ACC112 (cell line): ENCODE results near the gene SCIN.

Source experiments
- H2AFZ ChIP-seq: fragments of 200-600 bp; sonication (generic); one replicate; pipeline ENCODE4 v1.6.0; 2017; ENCODE audit warnings: antibody characterized with exemption, low read length; ENCODE audit not compliant: unreplicated experiment
- H3K27ac ChIP-seq: fragments of 200-600 bp; sonication (generic); 2 replicates; pipeline ENCODE4 v1.5.1; 2014; ENCODE audit warnings: low read depth, mild to moderate bottlenecking, antibody characterized with exemption, low read length, moderate library complexity
- H3K27me3 ChIP-seq: fragments of 200-600 bp; sonication (generic); 2 replicates; pipeline ENCODE4 v1.6.1; 2014; ENCODE audit warnings: mild to moderate bottlenecking, antibody characterized with exemption, low read length, moderate library complexity, mixed read lengths; ENCODE audit not compliant: insufficient read depth
- H3K36me3 ChIP-seq: fragments of 200-600 bp; sonication (generic); 2 replicates; pipeline ENCODE4 v1.6.1; 2016; ENCODE audit warnings: mild to moderate bottlenecking, antibody characterized with exemption, low read length, moderate library complexity, mixed read lengths; ENCODE audit not compliant: insufficient read depth
- H3K4me1 ChIP-seq: fragments of 200-600 bp; sonication (generic); one replicate; pipeline ENCODE4 v1.6.1; 2016; ENCODE audit warnings: low read length, mixed read lengths; ENCODE audit not compliant: insufficient read depth, unreplicated experiment, control insufficient read depth
- H3K4me3 ChIP-seq: fragments of 200-600 bp; sonication (generic); 2 replicates; pipeline ENCODE4 v1.5.1; 2014; ENCODE audit warnings: mild to moderate bottlenecking, low read depth, low read length
- H3K79me2 ChIP-seq: fragments of 200-600 bp; sonication (generic); one replicate; pipeline ENCODE4 v1.6.0; 2016; ENCODE audit warnings: low read length; ENCODE audit not compliant: control insufficient read depth, unreplicated experiment, insufficient read depth

The SCIN gene

GRCh38 chr7:12567015-12567414, 3.5 kb upstream of the SCIN start:
- H3K79me2 ChIP-seq, result no peaks in the 10 kb centered on the region
- no peak overlapping the region for H3K27ac ChIP-seq
- no peak overlapping the region for H3K4me3 ChIP-seq
- H3K27me3 ChIP-seq, result peaks cover 15% of the 10 kb centered on the region
- H2AFZ ChIP-seq, result no peak overlapping the region
- no peaks in the 10 kb centered on the region for H3K36me3 ChIP-seq
- H3K4me1 ChIP-seq, result peaks cover 11% of the 10 kb centered on the region

DNA sequence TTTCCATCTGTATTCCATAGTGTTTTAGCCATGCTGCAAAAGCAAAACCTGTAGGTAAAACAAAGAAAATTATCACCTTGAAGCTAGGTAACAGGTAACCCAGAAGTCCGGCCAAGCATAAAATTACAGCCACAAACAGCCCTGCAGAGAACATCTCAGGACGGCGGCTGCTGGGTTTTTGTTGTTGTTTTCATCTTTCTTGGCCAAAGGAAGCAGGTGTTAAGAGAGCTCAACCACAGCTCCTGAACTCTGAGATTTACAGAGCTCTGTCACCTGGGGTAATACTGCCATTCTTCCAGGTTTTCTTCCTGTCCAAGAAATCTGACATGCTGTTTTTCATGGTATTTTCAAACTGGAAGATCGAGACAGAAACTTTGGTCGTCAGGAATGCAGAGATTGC, 847 bp upstream of the SCIN start:
- Histone ChIP-seq H3K4me1 (peaks cover 15% of the 10 kb centered on the region), H3K36me3 (no peaks in the 10 kb centered on the region), H3K27me3 (peaks cover 15% of the 10 kb centered on the region), H3K4me3 (peak overlapping the region; percentile 75), H3K79me2 (no peaks in the 10 kb centered on the region), H3K27ac (no peak overlapping the region), H2AFZ (no peak overlapping the region)

DNA sequence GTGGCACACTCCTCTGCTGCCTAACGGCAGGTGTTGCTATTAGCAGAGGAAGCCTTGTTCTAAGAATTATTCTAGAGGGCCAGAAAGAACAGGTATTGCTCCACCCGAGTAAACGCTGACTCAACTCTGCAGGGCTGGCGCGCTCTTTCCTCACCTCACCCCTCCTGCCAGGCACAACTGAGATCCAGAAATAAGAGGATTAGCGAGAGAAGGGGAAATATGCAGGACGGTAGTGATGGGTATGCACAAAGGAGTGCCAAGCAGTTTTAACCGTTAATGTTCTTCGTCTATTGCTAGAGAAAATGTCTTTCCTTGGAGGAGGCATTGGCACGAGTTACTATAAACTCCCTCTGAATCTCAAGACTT, 369 bp upstream of the SCIN start:
- Histone ChIP-seq H3K4me1 (peaks cover 10% of the 10 kb centered on the region), H3K27ac (no peak overlapping the region), H3K27me3 (peaks cover 15% of the 10 kb centered on the region), H3K36me3 (no peaks in the 10 kb centered on the region), H3K79me2 (no peaks in the 10 kb centered on the region), H2AFZ (peak overlapping the region; percentile 70), H3K4me3 (peak overlapping the region; percentile 75)

GRCh38 chr7:12571691-12572090, 1.2 kb downstream of the SCIN start:
- H3K79me2 ChIP-seq, result no peaks in the 10 kb centered on the region
- H3K27me3 ChIP-seq, result peaks cover 15% of the 10 kb centered on the region
- no peak overlapping the region for H3K27ac ChIP-seq
- H2AFZ ChIP-seq, result no peak overlapping the region
- peaks cover 5% of the 10 kb centered on the region for H3K4me1 ChIP-seq
- H3K4me3 ChIP-seq, result no peak overlapping the region
- no peaks in the 10 kb centered on the region for H3K36me3 ChIP-seq

DNA sequence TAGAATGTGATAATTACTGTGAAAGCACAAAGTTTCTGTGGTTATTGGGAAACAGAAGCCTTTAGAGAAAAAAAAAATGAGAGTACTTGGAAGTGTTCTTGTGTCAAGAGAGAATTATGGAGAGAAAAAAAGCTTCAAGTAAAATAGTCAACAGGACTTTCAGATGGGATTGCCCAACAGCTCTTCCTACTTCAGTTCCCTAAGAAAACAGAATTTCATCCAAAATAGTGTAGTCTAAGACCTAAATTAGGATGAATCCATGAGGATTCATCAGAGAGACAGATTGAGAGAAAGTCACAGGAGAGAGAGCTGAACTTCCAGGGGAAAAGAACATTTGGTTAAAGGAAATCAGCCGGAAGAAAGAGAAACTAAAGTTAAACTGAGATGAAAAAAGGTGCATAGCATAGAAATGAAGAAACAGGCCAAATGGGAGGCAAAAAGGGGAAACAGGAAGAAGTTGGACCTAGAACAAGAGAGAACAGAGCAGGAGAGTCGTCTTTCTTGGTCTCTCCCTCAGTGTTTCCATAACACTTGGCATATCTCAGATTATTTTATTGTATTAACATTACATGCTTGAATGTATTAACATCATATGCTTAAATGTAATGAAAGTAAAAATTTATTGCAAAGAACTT, 2.5 kb downstream of the SCIN start:
- Histone ChIP-seq H3K27me3 (peaks cover 15% of the 10 kb centered on the region), H2AFZ (peak overlapping the region; percentile 86)

GRCh38 chr7:12573885-12574284, 3.4 kb downstream of the SCIN start:
- H2AFZ ChIP-seq, result no peak overlapping the region
- no peaks in the 10 kb centered on the region for H3K36me3 ChIP-seq
- peaks cover 15% of the 10 kb centered on the region for H3K27me3 ChIP-seq

More for the DNA sequence above, 2.5 kb downstream of the SCIN start:
- Histone ChIP-seq H3K4me1 (peaks cover 5% of the 10 kb centered on the region), H3K27ac (no peak overlapping the region), H3K4me3 (peak overlapping the region; percentile 18), H3K36me3 (no peaks in the 10 kb centered on the region), H3K79me2 (no peaks in the 10 kb centered on the region)

GRCh38 chr7:12578930-12579640, 8.6 kb downstream of the SCIN start:
- H3K4me3 ChIP-seq, result no peak overlapping the region
- H3K27ac ChIP-seq, result no peak overlapping the region
- no peaks in the 10 kb centered on the region for H3K27me3 ChIP-seq
- H3K36me3 ChIP-seq, result no peaks in the 10 kb centered on the region
- no peaks in the 10 kb centered on the region for H3K4me1 ChIP-seq
- no peak overlapping the region for H2AFZ ChIP-seq
- H3K79me2 ChIP-seq, result no peaks in the 10 kb centered on the region

More at GRCh38 chr7:12573885-12574284, 3.4 kb downstream of the SCIN start:
- H3K27ac ChIP-seq, result no peak overlapping the region
- H3K4me3 ChIP-seq, result no peak overlapping the region
- H3K4me1 ChIP-seq, result peaks cover 5% of the 10 kb centered on the region
- H3K79me2 ChIP-seq, result no peaks in the 10 kb centered on the region

- Histone ChIP-seq H3K79me2 (no peaks in the 10 kb centered on the region), H3K36me3 (no peaks in the 10 kb centered on the region), H3K4me3 (no peak overlapping the region), H3K27ac (no peak overlapping the region), H3K27me3 (no peaks in the 10 kb centered on the region), H2AFZ (no peak overlapping the region), H3K4me1 (no peaks in the 10 kb centered on the region)
These were observed 11.4 kb downstream of the SCIN start for GRCh38 chr7:12581897-12582296.

DNA sequence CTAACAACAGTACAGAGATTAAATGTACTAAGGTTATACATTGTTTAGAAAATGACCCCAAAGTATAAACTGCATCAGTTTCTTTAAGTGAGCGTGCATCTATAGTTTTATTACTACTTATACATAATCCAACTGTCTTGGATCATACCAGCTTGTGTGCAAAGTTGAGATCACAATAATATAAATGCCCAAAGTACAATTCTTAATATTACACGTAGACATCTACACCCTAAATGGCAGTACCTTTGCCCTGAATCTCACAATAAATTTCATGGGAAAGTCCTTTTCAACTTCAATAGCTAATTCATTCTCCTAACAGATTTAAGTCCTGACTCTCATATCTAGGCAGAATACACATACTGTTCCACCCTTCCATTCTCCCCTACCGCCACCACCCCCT, 11.8 kb downstream of the SCIN start:
- no peaks in the 10 kb centered on the region for H3K4me1 ChIP-seq
- no peak overlapping the region for H2AFZ ChIP-seq
- no peak overlapping the region for H3K27ac ChIP-seq
- no peaks in the 10 kb centered on the region for H3K36me3 ChIP-seq
- H3K27me3 ChIP-seq, result no peaks in the 10 kb centered on the region
- no peak overlapping the region for H3K4me3 ChIP-seq
- no peaks in the 10 kb centered on the region for H3K79me2 ChIP-seq

- H3K27me3 ChIP-seq, result no peaks in the 10 kb centered on the region
- no peak overlapping the region for H2AFZ ChIP-seq
- H3K4me1 ChIP-seq, result no peaks in the 10 kb centered on the region
- H3K36me3 ChIP-seq, result no peaks in the 10 kb centered on the region
- H3K27ac ChIP-seq, result no peak overlapping the region
- H3K4me3 ChIP-seq, result no peak overlapping the region
- no peaks in the 10 kb centered on the region for H3K79me2 ChIP-seq
These were observed 12.7 kb downstream of the SCIN start for GRCh38 chr7:12583176-12583575.

DNA sequence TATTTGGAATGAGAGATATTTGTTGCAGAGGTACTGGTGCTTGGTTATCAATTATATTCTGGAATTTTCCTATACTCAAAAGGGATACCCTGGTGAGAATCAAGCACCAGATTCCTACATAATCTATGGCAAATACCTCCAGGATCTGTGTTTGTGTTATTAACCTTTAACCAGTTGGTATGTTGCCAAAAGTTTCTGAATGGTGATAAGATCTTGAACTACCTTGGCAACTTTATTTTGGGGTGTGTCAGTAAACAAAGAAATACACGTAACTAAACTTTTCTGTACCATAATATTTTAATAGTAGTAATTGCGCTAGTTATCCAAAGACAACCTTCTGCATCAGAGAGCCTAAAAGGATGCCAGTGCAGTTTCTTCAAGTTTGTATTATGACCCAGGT, 13.4 kb downstream of the SCIN start:
- Histone ChIP-seq H3K36me3 (no peaks in the 10 kb centered on the region), H3K4me3 (no peak overlapping the region), H3K4me1 (no peaks in the 10 kb centered on the region), H3K27me3 (no peaks in the 10 kb centered on the region), H2AFZ (no peak overlapping the region), H3K79me2 (no peaks in the 10 kb centered on the region), H3K27ac (no peak overlapping the region)
